Measurements from ENCODE around the gene BCL2L14. TPM values are rescaled to one million over a fixed set of nuclear protein-coding genes. Genes with fewer than 3 reads are reported as not detected.

BCL2L14 gene
- total and polyA plus RNA-seq, 9 of the 15 experiments (the other 6 are each of a cell fraction or from before 2014, with no cell fraction given), result not detected

DNA sequence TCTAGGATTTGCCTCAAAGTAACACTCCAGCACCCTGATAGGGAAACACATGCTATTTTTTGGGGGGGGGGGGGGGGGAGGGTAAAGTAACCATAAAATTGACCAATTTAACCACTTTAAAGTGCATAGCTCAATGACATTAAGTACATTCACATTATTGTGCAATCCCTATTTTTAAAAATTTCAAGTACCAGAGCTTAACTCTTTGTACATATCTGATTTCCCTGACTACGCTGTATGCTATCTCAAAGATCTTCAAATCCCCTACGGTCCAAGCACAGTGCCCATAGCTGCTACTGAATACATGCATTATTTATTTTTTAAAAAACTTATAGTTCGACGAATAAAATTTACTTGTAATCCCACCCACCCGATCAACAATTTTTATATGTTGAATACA is 63.0 kb downstream of the BCL2L14 start:
- TF ChIP-seq NR1H2 (CRISPR knock-in tag; IDR thresholded peaks at IDR 0.05) (no peak), CEBPG (CRISPR knock-in tag; IDR thresholded peaks at IDR 0.05) (no peak), CEBPG (tag; conservative IDR thresholded peaks at IDR 0.05 in 1 of 2, IDR thresholded peaks at IDR 0.05 in 1 of 2) (peak in 1 of 2 experiments; percentile 71; a peak in 2 of 4 replicates), CEBPB (tag; IDR thresholded peaks at IDR 0.05) (peak; percentile 54), RB1 (IDR thresholded peaks at IDR 0.05; ENCODE audit: low read depth) (no peak)
- TF ChIP-seq, protein P1, sequence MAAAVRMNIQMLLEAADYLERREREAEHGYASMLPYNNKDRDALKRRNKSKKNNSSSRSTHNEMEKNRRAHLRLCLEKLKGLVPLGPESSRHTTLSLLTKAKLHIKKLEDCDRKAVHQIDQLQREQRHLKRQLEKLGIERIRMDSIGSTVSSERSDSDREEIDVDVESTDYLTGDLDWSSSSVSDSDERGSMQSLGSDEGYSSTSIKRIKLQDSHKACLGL (CRISPR knock-in tag; IDR thresholded peaks at IDR 0.05; ENCODE audit: borderline replicate concordance, poor library complexity, severe bottlenecking), result no peak
- TF ChIP-seq, protein P2, sequence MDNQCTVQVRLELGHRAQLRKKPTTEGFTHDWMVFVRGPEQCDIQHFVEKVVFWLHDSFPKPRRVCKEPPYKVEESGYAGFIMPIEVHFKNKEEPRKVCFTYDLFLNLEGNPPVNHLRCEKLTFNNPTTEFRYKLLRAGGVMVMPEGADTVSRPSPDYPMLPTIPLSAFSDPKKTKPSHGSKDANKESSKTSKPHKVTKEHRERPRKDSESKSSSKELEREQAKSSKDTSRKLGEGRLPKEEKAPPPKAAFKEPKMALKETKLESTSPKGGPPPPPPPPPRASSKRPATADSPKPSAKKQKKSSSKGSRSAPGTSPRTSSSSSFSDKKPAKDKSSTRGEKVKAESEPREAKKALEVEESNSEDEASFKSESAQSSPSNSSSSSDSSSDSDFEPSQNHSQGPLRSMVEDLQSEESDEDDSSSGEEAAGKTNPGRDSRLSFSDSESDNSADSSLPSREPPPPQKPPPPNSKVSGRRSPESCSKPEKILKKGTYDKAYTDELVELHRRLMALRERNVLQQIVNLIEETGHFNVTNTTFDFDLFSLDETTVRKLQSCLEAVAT (IDR thresholded peaks at IDR 0.05), result no peak

More for the DNA sequence above, 63.0 kb downstream of the BCL2L14 start:
- no peak overlapping the region for H2AFZ ChIP-seq (ENCODE audit: low read depth, low read length)
- peaks cover 25% of the 10 kb centered on the region; the same call in 2 of the 3 replicates for H3K36me3 ChIP-seq (ENCODE audit: control insufficient read depth, insufficient read depth, low read length)
- H3K9me3 ChIP-seq (replicated peaks; ENCODE audit: control insufficient read depth, insufficient read depth, low read depth, low read length), result no peaks in the 10 kb centered on the region
- no peaks in the 10 kb centered on the region for H3K4me1 ChIP-seq (replicated peaks in 1 of 2; ENCODE audit: control insufficient read depth in 2 of 2, insufficient read depth in 2 of 2, low read length in 2 of 2)
- DNase-seq (ENCODE audit: extremely low read depth in 1 of 4, low spot score in 3 of 4), result no peak
- H3K4me3 ChIP-seq, result no peak overlapping the region
- ATAC-seq, result no peak
- ChIA-PET POLR2A (no interaction called here), CTCF (ENCODE audit: low intra/inter-chr PET ratio) (no interaction called here)
- FAIRE-seq, result no peak
- H3K9me1 ChIP-seq (ENCODE audit: control insufficient read depth, insufficient read depth, low read length), result no peaks in the 10 kb centered on the region
- 84% methylated on average over 5 of the region's 5 CpGs for WGBS (ENCODE audit: insufficient coverage, low coverage, missing lambda C conversion rate)
- H3K9ac ChIP-seq (ENCODE audit: insufficient read depth in 1 of 2, low read depth in 2 of 2, low read length in 2 of 2), result no peak overlapping the region
- no peak overlapping the region for H3K4me2 ChIP-seq (ENCODE audit: insufficient read depth, low read length)
- no peak overlapping the region for H3K27ac ChIP-seq (ENCODE audit: extremely low read depth, low read depth, low read length)
- no peaks in the 10 kb centered on the region for H3K79me2 ChIP-seq (ENCODE audit: control insufficient read depth, insufficient read depth, low read length)
- intact Hi-C loops (cut with micrococcal nuclease), result no loop called here
- in situ Hi-C loops (cut with MboI), result no loop called here
- H3K27me3 ChIP-seq (ENCODE audit: control insufficient read depth in 2 of 2, insufficient read depth in 2 of 2, low read length in 2 of 2), result no peaks in the 10 kb centered on the region
- no peaks in the 10 kb centered on the region for H4K20me1 ChIP-seq (replicated peaks; ENCODE audit: control insufficient read depth, insufficient read depth, low read length)
- BruUV-seq (replicated peaks), result no TSS peak

Data from K562 (cell line).